ENCODE data around the gene PRSS37. TPM values are rescaled to one million over a fixed set of nuclear protein-coding genes. Genes with fewer than 3 reads are reported as not detected.

The PRSS37 gene, protein sequence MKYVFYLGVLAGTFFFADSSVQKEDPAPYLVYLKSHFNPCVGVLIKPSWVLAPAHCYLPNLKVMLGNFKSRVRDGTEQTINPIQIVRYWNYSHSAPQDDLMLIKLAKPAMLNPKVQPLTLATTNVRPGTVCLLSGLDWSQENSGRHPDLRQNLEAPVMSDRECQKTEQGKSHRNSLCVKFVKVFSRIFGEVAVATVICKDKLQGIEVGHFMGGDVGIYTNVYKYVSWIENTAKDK
- total RNA-seq = not detected in 2 replicates

DNA sequence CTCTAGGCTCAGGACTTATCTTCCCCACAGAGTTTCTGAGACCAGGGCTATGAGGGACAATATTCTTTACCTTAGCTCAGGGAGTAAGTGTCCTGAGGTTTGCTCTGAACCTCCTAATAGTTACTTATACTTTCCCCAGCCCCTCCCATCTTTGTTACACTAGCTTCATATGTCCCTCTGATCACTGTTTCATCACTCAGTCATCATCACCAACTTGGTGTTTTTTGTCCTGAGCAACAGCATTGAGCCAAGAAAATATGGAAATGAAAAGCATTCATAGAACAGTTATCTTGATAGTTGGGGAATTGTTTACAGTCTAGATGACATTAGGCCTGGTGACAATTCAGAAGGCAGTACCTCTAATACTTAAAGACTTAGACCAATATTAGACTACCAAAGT, at the start of gene PRSS37:
TSS of gene PRSS37 (minus strand) at position 101 of the 400 bp plus-strand sequence. CDS start 436 bp downstream, outside the sequence.

DNA sequence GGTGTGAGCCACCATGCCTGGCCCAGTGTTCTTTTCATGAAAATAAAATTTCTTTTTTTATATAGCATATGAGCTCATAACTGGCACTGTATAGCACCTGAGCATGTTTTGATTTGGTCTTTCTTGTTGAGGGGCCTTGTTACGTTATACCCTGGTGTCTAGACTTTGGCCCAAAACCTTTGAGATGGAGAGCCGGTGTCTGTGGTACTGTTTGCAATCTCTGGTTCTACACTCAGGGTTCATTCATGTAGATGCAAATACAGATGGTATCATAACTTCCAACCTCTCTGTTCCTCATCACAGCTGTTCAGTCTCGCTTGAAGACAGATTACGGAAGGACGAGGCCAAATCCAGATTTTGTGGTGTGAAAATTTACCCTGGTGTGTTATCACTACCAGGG, 51.4 kb downstream of the PRSS37 start, which contains the start of gene TAS2R5:
TSS of gene TAS2R5 (plus strand) at position 301 of the 400 bp plus-strand sequence. CDS start 145 bp downstream, outside the sequence.

Other genes starting within 250 kb of the PRSS37 start
- 7.5 and 9.0 TPM in 2 replicates for gene DENND11, start 139.3 kb downstream of the PRSS37 start, total RNA-seq
- gene WEE2, start 133.1 kb downstream of the PRSS37 start, total RNA-seq = not detected in 2 replicates
- 172 and 203 TPM in 2 replicates for gene SSBP1, start 103.1 kb downstream of the PRSS37 start, total RNA-seq
- gene TAS2R3, start 77.4 kb downstream of the PRSS37 start, total RNA-seq = 0.92 and 1.5 TPM in 2 replicates
- 0.99 and 1.2 TPM in 2 replicates for gene TAS2R4, start 64.8 kb downstream of the PRSS37 start, total RNA-seq
- 0.79 and 0.81 TPM in 2 replicates for gene TAS2R5, start 51.3 kb downstream of the PRSS37 start, total RNA-seq
- not detected in 2 replicates for gene OR9A4, start 74.9 kb upstream of the PRSS37 start, total RNA-seq
- gene CLEC5A, start 105.5 kb upstream of the PRSS37 start, total RNA-seq = not detected in 2 replicates
- not detected in 2 replicates for gene TAS2R38, start 132.3 kb upstream of the PRSS37 start, total RNA-seq
- under 0.01 and 0.06 TPM in 2 replicates for gene MGAM, start 154.4 kb upstream of the PRSS37 start, total RNA-seq